ACHN (cell line): ENCODE data around the gene SHISA9.

Source experiments
- DNase-seq: peaks from one replicate; pipeline ENCODE4 v3.0.0-alpha.2; 2015
- in situ Hi-C: cut with HindIII; loops from 2 replicates; pipeline ENCODE4 v1.10.0; 2017; ENCODE audit warnings: low sequenced_read_pairs, low pct_ligation_motif_present, low pct_unique_long_range_greater_than_20kb

The SHISA9 gene

DNA sequence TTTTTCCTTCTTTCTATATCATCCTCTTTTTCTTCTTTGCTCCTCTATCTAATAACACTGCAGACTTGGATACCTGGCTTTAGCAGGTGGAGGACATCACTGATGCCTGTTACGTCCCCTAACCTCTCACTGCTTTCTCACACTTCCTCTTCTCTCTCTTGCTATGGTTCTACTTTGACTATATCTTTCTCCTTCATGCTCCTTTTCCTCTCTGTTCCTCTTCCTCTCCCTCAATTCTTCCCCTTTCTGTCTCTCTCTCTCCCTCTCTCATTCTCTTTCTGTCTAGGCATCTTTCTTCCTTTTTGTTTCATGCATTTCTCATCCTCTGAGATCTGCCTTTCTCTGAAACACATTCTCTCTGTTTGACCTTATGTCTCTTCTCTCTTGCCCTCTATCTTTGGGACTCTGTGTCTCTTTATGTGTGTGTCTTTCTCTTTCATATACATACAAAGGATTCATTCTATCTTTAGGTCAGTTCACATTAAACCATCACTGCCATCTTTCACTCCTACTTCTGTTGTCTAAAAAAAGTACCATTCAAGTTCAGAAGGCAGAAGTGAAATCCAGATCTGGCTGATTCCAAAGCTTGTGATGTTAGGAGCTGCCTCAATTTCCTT lies 353.7 kb downstream of the SHISA9 start:
- DNase-seq = no peak
- in situ Hi-C loops = no loop called here

DNA sequence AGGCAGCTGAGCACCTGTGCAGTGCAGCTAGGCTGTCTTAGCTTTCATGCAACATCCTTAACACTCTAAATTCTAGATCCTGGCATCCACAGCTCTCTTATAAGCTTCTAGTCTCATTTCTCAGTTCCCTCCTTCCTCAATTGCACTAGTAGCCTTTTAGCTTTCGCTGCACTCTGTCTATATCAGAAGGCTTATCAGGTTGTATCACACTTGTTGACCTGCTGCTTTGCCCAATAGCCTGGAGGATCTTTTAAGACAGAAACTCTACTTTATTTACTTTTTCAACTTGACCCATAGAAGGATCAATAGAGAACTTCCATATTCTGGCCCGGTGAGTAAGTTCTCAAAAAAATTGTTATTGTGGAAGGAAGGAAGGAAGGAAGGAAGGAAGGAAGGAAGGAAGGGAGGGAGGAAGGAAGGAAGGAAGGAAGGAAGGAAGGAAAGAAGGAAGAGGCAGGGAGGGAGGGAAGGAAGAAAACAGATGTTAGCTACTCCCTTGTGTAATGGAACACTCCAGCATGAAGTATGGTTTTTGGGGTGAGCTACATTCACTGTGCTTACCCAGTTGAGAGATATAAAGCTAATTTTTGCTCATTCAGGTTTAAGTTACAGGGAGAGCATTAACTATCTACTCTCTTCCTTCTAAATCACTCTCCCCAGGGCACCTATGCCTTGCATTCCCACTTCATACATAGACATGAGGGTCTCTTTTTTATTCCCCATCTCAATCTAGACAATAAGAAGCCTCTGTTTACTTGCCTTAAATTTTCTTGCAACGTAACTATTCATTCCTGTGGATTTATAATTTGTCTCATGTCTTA lies 361.1 kb downstream of the SHISA9 start:
- in situ Hi-C loops = no loop called here
- no peak for DNase-seq

DNA sequence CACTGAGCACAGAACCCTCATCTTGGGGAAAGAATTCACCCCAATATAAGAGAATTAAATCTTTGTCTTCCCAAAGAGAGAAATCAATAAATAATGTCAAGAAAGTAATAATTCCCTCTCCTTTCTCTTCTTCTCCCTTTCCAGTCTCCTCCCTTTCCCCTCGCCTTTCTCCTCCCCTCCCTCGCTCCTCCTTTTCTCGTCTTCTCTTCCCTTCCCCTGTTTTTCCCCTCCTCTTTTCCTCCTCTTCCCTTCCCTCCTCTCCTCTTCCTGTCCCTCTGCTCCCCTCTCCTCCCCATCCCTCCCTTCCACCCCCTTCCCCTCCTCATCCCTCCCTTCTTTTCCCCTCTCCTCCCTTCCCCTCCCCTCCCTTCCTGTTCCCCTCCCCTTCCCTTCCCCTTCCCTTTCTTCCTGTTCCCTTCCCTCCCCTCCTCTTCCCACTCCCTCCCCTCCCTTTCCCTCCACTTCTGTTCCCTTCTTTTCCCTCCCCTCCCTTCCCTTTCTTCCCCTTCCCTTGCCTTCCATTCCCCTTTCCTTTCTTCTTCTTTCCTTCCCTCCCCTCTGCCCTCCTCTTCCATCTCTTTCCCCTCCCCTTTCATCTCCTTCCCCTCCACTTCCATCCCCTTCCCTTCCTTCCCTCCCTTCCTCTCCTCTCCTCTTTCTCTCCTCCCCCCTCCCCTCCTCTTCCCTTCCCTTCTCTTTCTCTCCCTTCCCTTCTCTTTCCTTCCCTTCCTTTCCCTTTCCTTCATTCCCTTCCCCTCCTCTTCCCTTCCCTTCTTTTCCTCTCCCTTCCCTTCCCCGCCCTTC lies 363.6 kb downstream of the SHISA9 start:
- no peak for DNase-seq
- in situ Hi-C loops = no loop called here

DNA sequence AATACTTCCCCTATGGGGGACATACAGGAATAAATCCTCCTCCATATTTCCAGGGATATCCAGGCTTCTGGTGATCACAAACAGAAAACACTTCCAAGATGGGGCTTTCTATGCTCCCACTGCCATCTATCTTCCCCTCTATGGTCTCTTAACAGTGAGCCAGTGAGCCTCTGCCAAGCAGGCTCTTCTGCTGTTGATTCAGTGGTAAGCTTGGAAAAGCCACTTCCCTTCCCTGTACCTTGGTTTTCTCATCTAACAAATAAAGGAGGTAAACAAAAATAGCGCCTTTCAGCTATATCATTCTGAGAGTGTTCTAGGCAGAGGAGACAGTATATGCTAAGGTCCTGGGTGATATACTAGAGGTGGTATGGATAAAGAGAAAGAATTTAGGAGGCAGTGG lies 368.0 kb downstream of the SHISA9 start:
- DNase-seq = no peak
- in situ Hi-C loops = no loop called here

DNA sequence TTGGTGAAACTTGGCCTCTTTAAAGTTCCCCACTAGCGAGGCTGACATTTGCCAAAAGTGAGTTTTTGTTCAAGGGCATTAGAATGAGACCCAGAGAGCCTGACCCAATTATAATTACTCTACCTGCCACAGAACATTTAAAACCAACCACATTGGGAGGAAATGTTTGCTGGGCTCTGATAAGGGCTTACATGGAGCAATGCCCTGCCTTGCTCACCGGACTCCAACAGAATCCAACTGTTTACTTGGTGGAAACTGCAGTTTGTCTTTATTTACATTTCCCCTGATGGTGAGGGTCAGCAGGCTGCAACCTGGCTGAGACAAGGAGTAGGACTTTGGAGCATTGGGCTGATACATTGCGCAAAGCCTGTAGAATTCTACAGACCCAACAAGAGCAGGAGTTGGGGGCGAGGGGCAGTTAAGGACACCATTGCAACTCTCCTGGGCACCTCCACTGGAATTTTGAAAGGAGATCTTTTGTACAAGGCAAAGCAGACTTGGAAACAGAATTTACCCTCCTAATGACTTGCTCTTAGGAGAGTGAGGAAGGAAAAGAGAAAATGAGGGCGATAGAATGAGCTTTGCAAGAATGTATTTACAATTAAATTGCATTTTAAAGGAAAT lies 368.6 kb downstream of the SHISA9 start:
- no peak for DNase-seq
- in situ Hi-C loops = no loop called here

DNA sequence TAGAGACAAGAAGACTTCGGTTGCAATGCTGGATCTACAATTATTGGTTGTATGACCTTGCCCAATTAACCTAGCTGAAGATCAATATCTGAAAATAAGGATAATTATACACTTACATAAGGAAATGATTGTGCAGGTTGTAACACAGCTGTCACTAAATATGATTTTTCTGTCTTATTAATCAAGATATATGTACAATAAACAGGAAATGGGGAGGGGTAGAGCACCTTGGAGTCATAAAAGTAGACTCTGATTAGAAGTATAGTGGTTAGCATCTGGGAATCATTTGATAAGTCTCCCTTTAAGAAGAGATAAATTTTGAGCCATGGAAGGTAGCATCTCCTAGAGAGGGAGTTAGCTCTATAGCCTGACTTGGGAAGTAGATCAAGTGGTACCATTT lies 369.2 kb downstream of the SHISA9 start:
- in situ Hi-C loops = no loop called here
- no peak for DNase-seq

DNA sequence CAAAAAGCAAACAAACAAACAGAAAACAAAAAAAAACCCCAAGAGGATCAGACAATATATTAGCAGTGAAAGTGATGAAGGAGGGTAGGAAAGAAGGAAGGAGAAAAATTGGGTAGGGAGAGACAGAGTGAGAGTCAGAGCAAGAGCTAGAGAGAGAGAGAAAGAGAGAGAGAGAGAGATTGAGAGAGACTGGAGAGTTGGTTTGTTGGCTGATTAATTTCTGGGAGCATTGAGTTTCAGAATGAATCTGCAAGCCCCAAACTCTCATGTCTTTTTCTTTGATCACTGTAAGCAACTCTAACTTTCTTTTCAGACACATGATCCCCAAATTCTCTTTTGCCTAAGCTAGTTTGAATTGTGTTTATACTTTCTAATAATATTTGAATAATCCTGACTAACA lies 388.1 kb downstream of the SHISA9 start:
- in situ Hi-C loops = no loop called here
- DNase-seq = no peak
